ENCODE results near the gene ARHGAP4. TPM values are rescaled to one million over a fixed set of nuclear protein-coding genes. Genes with fewer than 3 reads are reported as not detected.

ARHGAP4 gene
- total RNA-seq, 2 donors from 2014 or later: 7.6 to 8.9 TPM

DNA sequence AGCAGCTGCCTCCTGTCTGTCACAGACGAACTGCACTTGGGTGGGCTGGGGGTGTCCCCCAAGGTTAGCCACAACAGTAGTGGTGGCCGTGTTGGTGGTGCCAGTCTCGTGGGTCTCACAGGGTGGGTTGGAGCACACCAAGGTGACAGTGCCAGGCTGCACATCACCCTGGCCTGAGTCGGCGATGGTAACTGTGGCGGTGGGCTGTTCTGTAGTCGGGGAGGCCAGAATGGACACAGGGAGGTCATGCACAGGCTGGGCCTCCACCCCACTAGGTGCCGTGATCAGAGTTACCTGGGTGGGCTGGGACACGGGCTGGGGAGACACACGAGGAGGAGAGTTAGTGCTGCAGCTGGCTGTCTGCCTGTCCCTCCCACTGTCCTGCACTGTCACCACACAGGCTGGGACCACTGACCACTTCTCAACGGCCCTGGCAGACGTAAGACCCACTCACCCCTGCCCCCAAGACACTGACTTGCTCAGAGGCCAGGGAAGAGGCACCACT, 29.2 kb upstream of the ARHGAP4 start:
- Histone ChIP-seq H3K27ac (no peak overlapping the region), H3K27me3 (no peaks in the 10 kb centered on the region), H3K36me3 (peaks cover 91% of the 10 kb centered on the region), H3K4me1 (peaks cover 0 to 11% of the 10 kb centered on the region in 2 donors), H3K9me3 (no peaks in the 10 kb centered on the region), H3K4me3 (no peak overlapping the region)
- no peak for DNase-seq (ENCODE audit: low spot score)
- no peak for TF ChIP-seq CTCF (IDR thresholded peaks at IDR 0.05)

GRCh38 chrX:153954558-153955227, 28.6 kb upstream of the ARHGAP4 start:
- Histone ChIP-seq H3K27ac (peak overlapping the region in 1 of 2 donors; percentile 63), H3K4me3 (no peak overlapping the region), H3K4me1 (peaks cover 0 to 11% of the 10 kb centered on the region in 2 donors), H3K27me3 (no peaks in the 10 kb centered on the region), H3K36me3 (peaks cover 91% of the 10 kb centered on the region), H3K9me3 (no peaks in the 10 kb centered on the region)
- no peak for TF ChIP-seq CTCF (IDR thresholded peaks at IDR 0.05)
- DNase-seq (ENCODE audit: low spot score): no peak

- Histone ChIP-seq H3K27me3 (no peaks in the 10 kb centered on the region), H3K27ac (peak overlapping the region; percentile 33 to 63), H3K4me1 (peaks cover 0 to 11% of the 10 kb centered on the region in 2 donors), H3K36me3 (peaks cover 91% of the 10 kb centered on the region), H3K4me3 (no peak overlapping the region), H3K9me3 (no peaks in the 10 kb centered on the region)
- DNase-seq (ENCODE audit: low spot score): no peak
- TF ChIP-seq CTCF (IDR thresholded peaks at IDR 0.05): no peak
Measured at GRCh38 chrX:153953892-153954557, 28.0 kb upstream of the ARHGAP4 start.

- Histone ChIP-seq H3K4me3 (no peak overlapping the region), H3K27me3 (no peaks in the 10 kb centered on the region), H3K4me1 (peaks cover 0 to 11% of the 10 kb centered on the region in 2 donors), H3K36me3 (peaks cover 87% of the 10 kb centered on the region), H3K9me3 (no peaks in the 10 kb centered on the region), H3K27ac (peak overlapping the region; percentile 33 to 63)
- TF ChIP-seq CTCF (IDR thresholded peaks at IDR 0.05): peak; percentile 99 to 100
- DNase-seq (ENCODE audit: low spot score): peak; percentile 76
Measured at GRCh38 chrX:153953342-153953830, 27.3 kb upstream of the ARHGAP4 start.

- H3K27ac ChIP-seq: peak overlapping the region; percentile 33 to 63
- TF ChIP-seq CTCF (IDR thresholded peaks at IDR 0.05): no peak
- no peak for DNase-seq (ENCODE audit: low spot score)
- H3K4me3 ChIP-seq: no peak overlapping the region
- no peaks in the 10 kb centered on the region for H3K27me3 ChIP-seq
- H3K4me1 ChIP-seq: peaks cover 0 to 11% of the 10 kb centered on the region in 2 donors
- H3K36me3 ChIP-seq: peaks cover 78% of the 10 kb centered on the region
- H3K9me3 ChIP-seq: no peaks in the 10 kb centered on the region
Measured at GRCh38 chrX:153952373-153953026, 26.4 kb upstream of the ARHGAP4 start.

All from right atrium auricular region (tissue), 2 donors.